ENCODE measurements around the gene P4HB. TPM values are rescaled to one million over a fixed set of nuclear protein-coding genes. Genes with fewer than 3 reads are reported as not detected.

The P4HB gene
- total and polyA plus RNA-seq, 10 of the 15 experiments (the other 5 are each of a cell fraction or from before 2014, with no cell fraction given), result 4.7 to 549 (median 361) TPM

- RAD21 ChIA-PET (ENCODE audit: unreplicated experiment), result no interaction called here
- no peaks in the 10 kb centered on the region for H3K9me3 ChIP-seq (replicated peaks; ENCODE audit: control insufficient read depth, insufficient read depth, low read length)
- CTCF ChIA-PET, result no interaction called here
- BruUV-seq (replicated peaks), result no TSS peak
- 97% methylated on average over 11 of the region's 11 CpGs for WGBS (ENCODE audit: insufficient coverage, insufficient replicate concordance, low lambda C conversion rate, missing lambda C conversion rate)
- TF ChIP-seq RUNX3 (IDR thresholded peaks at IDR 0.05; ENCODE audit: low read length) (no peak), POLR2AphosphoS5 (IDR thresholded peaks at IDR 0.05; ENCODE audit: low read length) (no peak), HDGF (IDR thresholded peaks at IDR 0.05) (no peak), GABPA (IDR thresholded peaks at IDR 0.05; ENCODE audit: low read depth) (no peak), CREM (IDR thresholded peaks at IDR 0.05; ENCODE audit: low read depth) (no peak), SMC3 (IDR thresholded peaks at IDR 0.05; ENCODE audit: borderline replicate concordance, low read length) (no peak)
- FAIRE-seq, result no peak
- no peaks in the 10 kb centered on the region for H4K20me1 ChIP-seq (ENCODE audit: control insufficient read depth, insufficient read depth)
- DNase-seq (ENCODE audit: low read depth, low spot score), result no peak
- in situ Hi-C loops (cut with MboI) (no loop called here), intact Hi-C loops (cut with micrococcal nuclease; ENCODE audit: unreplicated experiment) (no loop called here)
- H3K36me3 ChIP-seq (ENCODE audit: control insufficient read depth in 2 of 2, insufficient read depth in 2 of 2, low read length in 1 of 2), result peaks cover 3 to 14% of the 10 kb centered on the region in 2 experiments; a peak in 3 of 4 replicates
- H2AFZ ChIP-seq (ENCODE audit: control insufficient read depth, low read depth, low read length), result no peak overlapping the region
- peaks cover 28% of the 10 kb centered on the region for H3K79me2 ChIP-seq (ENCODE audit: control insufficient read depth, insufficient read depth, low read length)
- peaks cover 16% of the 10 kb centered on the region for H3K4me1 ChIP-seq (ENCODE audit: control insufficient read depth, insufficient read depth, low read length)
- POLR2A ChIA-PET, result interaction anchor here (2.5 kb wide), 1 partner anchor 15 kb away, joined by 13 read pairs; the partner anchor contains the start of gene PCYT2
- no peak overlapping the region for H3K27ac ChIP-seq (ENCODE audit: control insufficient read depth, insufficient read depth)
- no peak for ATAC-seq
- SMC1A ChIA-PET (ENCODE audit: uncharacterized antibody, unreplicated experiment), result no interaction called here
- H3K27me3 ChIP-seq (replicated peaks in 1 of 2; ENCODE audit: control insufficient read depth in 2 of 2, insufficient read depth in 2 of 2, low read length in 1 of 2), result no peaks in the 10 kb centered on the region
- no peak overlapping the region for H3K9ac ChIP-seq (ENCODE audit: control insufficient read depth, insufficient read depth, low read length)
- H3K4me2 ChIP-seq (ENCODE audit: control insufficient read depth, insufficient read depth), result no peak overlapping the region
- H3K4me3 ChIP-seq, result no peak overlapping the region
Observed at GRCh38 chr17:81895400-81895799, 35.1 kb upstream of the P4HB start.

- Histone ChIP-seq H3K9ac (ENCODE audit: control insufficient read depth, insufficient read depth, low read length) (peak overlapping the region; percentile 98), H3K4me2 (ENCODE audit: control insufficient read depth, insufficient read depth) (no peak overlapping the region), H2AFZ (ENCODE audit: control insufficient read depth, low read depth, low read length) (no peak overlapping the region), H3K36me3 (ENCODE audit: control insufficient read depth in 2 of 2, insufficient read depth in 2 of 2, low read length in 1 of 2) (peaks cover 18 to 23% of the 10 kb centered on the region in 2 experiments; a peak in 3 of 4 replicates), H3K27ac (ENCODE audit: control insufficient read depth, insufficient read depth) (peak overlapping the region; percentile 74), H3K4me1 (ENCODE audit: control insufficient read depth, insufficient read depth, low read length) (peaks cover 30% of the 10 kb centered on the region), H3K79me2 (ENCODE audit: control insufficient read depth, insufficient read depth, low read length) (peaks cover 49% of the 10 kb centered on the region), H3K9me3 (replicated peaks; ENCODE audit: control insufficient read depth, insufficient read depth, low read length) (no peaks in the 10 kb centered on the region), H4K20me1 (ENCODE audit: control insufficient read depth, insufficient read depth) (0 out of 2 replicates have a peak, but pooled peaks cover 3% of the 10 kb centered on the region), H3K27me3 (replicated peaks in 1 of 2; ENCODE audit: control insufficient read depth in 2 of 2, insufficient read depth in 2 of 2, low read length in 1 of 2) (no peaks in the 10 kb centered on the region), H3K4me3 (peak overlapping the region; percentile 91)
- ATAC-seq (no peak), FAIRE-seq (no peak), DNase-seq (ENCODE audit: low read depth, low spot score) (no peak)
- RAD21 ChIA-PET (ENCODE audit: unreplicated experiment), result interaction anchor here (1.3 to 1.6 kb wide), 2 partner anchors 21 to 34 kb away, joined by 3 to 4 read pairs; no protein-coding TSS in a partner anchor
- 0% methylated on average over 22 of the region's 40 CpGs for WGBS (ENCODE audit: insufficient coverage, insufficient replicate concordance, low lambda C conversion rate, missing lambda C conversion rate)
- in situ Hi-C loops (cut with MboI) (no loop called here), intact Hi-C loops (cut with micrococcal nuclease; ENCODE audit: unreplicated experiment) (loop anchor here (2.0 kb wide), 1 partner anchor 18 kb away; no protein-coding TSS in a partner anchor)
- CTCF ChIA-PET, result no interaction called here
- SMC1A ChIA-PET (ENCODE audit: uncharacterized antibody, unreplicated experiment), result no interaction called here
- no TSS peak for BruUV-seq (replicated peaks)
- POLR2A ChIA-PET, result interaction anchor here (1.5 to 3.7 kb wide), 3 partner anchors 19 to 132 kb away, joined by 5 to 26 read pairs (median 16); partner anchors contain the start of genes ARHGDIA, CENPX and LRRC45
- TF ChIP-seq RFX5 (IDR thresholded peaks at IDR 0.05; ENCODE audit: low read depth, low read length) (no peak), EGR1 (IDR thresholded peaks at IDR 0.05; ENCODE audit: borderline replicate concordance in 1 of 2, low read depth in 2 of 2, low read length in 2 of 2) (no peak), FOXK2 (IDR thresholded peaks at IDR 0.05) (no peak), NFXL1 (IDR thresholded peaks at IDR 0.05; ENCODE audit: borderline replicate concordance) (no peak), EZH2 (IDR thresholded peaks at IDR 0.05; ENCODE audit: borderline replicate concordance, control insufficient read depth, low read depth, low read length) (no peak), CBX5 (IDR thresholded peaks at IDR 0.05; ENCODE audit: low read depth) (no peak), ZNF274 (IDR thresholded peaks at IDR 0.05; ENCODE audit: insufficient read depth, insufficient read length) (no peak), SREBF1 (IDR thresholded peaks at IDR 0.05; ENCODE audit: low read length) (no peak), BMI1 (IDR thresholded peaks at IDR 0.05; ENCODE audit: borderline replicate concordance) (no peak), RBBP5 (conservative IDR thresholded peaks at IDR 0.05) (no peak), CEBPB (IDR thresholded peaks at IDR 0.05; ENCODE audit: borderline replicate concordance in 1 of 2, low read depth in 2 of 2, low read length in 2 of 2) (no peak)
- TF ChIP-seq, protein P1, sequence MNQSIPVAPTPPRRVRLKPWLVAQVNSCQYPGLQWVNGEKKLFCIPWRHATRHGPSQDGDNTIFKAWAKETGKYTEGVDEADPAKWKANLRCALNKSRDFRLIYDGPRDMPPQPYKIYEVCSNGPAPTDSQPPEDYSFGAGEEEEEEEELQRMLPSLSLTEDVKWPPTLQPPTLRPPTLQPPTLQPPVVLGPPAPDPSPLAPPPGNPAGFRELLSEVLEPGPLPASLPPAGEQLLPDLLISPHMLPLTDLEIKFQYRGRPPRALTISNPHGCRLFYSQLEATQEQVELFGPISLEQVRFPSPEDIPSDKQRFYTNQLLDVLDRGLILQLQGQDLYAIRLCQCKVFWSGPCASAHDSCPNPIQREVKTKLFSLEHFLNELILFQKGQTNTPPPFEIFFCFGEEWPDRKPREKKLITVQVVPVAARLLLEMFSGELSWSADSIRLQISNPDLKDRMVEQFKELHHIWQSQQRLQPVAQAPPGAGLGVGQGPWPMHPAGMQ (IDR thresholded peaks at IDR 0.05; ENCODE audit: borderline replicate concordance), result no peak
Observed at GRCh38 chr17:81891303-81891552, 30.9 kb upstream of the P4HB start.
